HG03025 (cell line): ENCODE results near the gene STAB1.
A peak's percentile ranks its signal among the peaks of the same experiment; 100 is the strongest.

Experiments used
- ATAC-seq: cut with Tn5 transposase; IDR thresholded peaks from one replicate; pipeline ENCODE4 v1.9.1; 2021; ENCODE audit warnings: mild to moderate bottlenecking, moderate library complexity; ENCODE audit not compliant: unreplicated experiment, low FRiP score

The STAB1 gene

GRCh38 chr3:52533623-52534280 is 38.6 kb downstream of the STAB1 start, which contains the start of gene NT5DC2:
Gene NT5DC2 (minus strand): TSS chr3:52533857. CDS start chr3:52533737, 120 bp downstream.
- no peak for ATAC-seq

- ATAC-seq, result no peak
Observed at GRCh38 chr3:52534281-52535183, 39.4 kb downstream of the STAB1 start.

GRCh38 chr3:52535411-52536111 is 40.4 kb downstream of the STAB1 start:
- no peak for ATAC-seq

- ATAC-seq, result no peak
Observed at GRCh38 chr3:52536112-52536368, 40.9 kb downstream of the STAB1 start.

- peak; percentile 86 for ATAC-seq
Observed at GRCh38 chr3:52536369-52537164, 41.4 kb downstream of the STAB1 start, which contains the start of gene UQCC5. Gene UQCC5 (plus strand): TSS chr3:52536605. CDS start chr3:52536756, 151 bp downstream.

GRCh38 chr3:52537165-52537620 is 42.1 kb downstream of the STAB1 start:
- ATAC-seq, result no peak

- ATAC-seq, result no peak
Observed at GRCh38 chr3:52537726-52538421, 42.7 kb downstream of the STAB1 start.

GRCh38 chr3:52539010-52539653 is 44.0 kb downstream of the STAB1 start:
- ATAC-seq, result no peak

- ATAC-seq, result no peak
Observed at GRCh38 chr3:52541050-52541449, 45.9 kb downstream of the STAB1 start.

GRCh38 chr3:52544937-52545336 is 49.8 kb downstream of the STAB1 start:
- no peak for ATAC-seq

GRCh38 chr3:52546111-52546901 is 51.2 kb downstream of the STAB1 start:
- ATAC-seq, result no peak

GRCh38 chr3:52547143-52547542 is 52.0 kb downstream of the STAB1 start:
- ATAC-seq, result no peak

- ATAC-seq, result no peak
Observed at GRCh38 chr3:52551118-52551517, 56.0 kb downstream of the STAB1 start.

GRCh38 chr3:52552089-52552488 is 57.0 kb downstream of the STAB1 start:
- ATAC-seq, result no peak

- no peak for ATAC-seq
Observed at GRCh38 chr3:52554026-52554755, 59.1 kb downstream of the STAB1 start.

GRCh38 chr3:52555056-52555455 is 59.9 kb downstream of the STAB1 start:
- no peak for ATAC-seq

GRCh38 chr3:52557011-52557960 is 62.1 kb downstream of the STAB1 start:
- ATAC-seq, result no peak
